Right renal cortex interstitium (tissue), 3 donors: ENCODE data around the gene HPS4. TPM values are rescaled to one million over a fixed set of nuclear protein-coding genes. Genes with fewer than 3 reads are reported as not detected.
A peak's percentile ranks its signal among the peaks of the same experiment; 100 is the strongest.
"Not testable (repeated sequence)": the region's sequence is repeated elsewhere in the genome, so short reads cannot be mapped to it uniquely, and the experiment has no call there.

Experiments
- DNase-seq, 3 donors: peaks; one replicate each; pipeline ENCODE4 v3.0.0-alpha.2; 2013; ENCODE audit warnings: low read depth in 3 of 3, low spot score in 2 of 3
- polyA plus RNA-seq, 3 donors: library from polyadenylated mRNA; unstranded; fragments of 120-200 nt; gene quantifications; one replicate each; pipeline ENCODE4 v1.2.1, GENCODE V29; 2013; ENCODE audit not compliant: insufficient read length in 3 of 3

The HPS4 gene
- polyA plus RNA-seq, 3 donors = 30.4 to 33.0 (median 31.4) TPM

DNA sequence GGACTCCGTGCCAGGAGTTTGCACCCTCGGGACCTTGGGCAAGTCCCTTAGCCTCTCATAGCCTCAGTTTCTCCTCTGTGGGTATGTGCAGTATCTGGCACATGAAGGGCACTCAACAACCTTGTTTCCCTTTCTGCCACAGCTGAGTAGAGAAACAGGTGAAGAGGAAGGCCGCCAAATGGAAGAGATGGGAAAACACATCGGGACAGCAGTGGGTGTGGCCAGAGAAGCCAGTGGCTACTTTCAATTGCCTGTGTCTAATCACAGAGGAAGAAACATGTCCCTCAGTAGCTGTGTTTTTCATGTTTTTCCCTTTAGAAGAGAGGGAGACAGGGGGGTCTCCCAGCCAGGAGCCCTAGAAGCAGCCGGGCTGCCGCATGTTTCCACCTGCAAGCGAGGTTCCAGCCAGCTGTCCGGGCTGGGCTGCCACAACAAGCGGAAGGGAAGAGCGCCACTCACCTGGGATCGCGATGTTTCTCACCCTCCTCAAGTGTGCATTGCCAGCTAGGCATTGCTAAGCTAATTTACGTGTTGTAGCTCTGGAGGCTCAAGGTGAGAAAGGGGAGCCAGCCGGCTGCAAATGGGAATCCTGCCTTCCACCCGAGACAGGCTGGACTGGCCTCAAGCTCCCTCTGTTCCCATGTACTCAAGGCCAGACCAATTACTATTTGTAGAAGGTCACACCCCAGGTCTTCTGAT lies 37.9 kb downstream of the HPS4 start:
- no peak for DNase-seq

DNA sequence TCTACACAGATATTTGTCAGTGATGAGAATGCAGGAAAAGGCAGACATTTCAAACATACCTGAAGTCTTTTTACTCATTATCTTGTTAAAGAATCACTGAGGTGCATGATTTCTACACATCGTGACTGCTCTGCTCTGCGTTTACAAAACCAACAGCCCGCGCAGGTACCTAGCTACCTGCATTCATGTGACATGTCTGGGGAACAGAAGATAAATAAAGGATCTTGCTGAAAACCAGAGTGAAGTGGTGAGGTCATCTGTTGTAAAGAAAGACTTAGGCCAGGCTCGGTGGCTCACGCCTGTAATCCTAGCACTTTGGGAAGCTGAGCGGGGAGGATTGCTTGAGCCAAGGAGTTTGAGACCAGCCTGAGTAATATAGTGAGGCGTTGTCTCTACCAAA lies 38.8 kb downstream of the HPS4 start:
- no peak for DNase-seq

DNA sequence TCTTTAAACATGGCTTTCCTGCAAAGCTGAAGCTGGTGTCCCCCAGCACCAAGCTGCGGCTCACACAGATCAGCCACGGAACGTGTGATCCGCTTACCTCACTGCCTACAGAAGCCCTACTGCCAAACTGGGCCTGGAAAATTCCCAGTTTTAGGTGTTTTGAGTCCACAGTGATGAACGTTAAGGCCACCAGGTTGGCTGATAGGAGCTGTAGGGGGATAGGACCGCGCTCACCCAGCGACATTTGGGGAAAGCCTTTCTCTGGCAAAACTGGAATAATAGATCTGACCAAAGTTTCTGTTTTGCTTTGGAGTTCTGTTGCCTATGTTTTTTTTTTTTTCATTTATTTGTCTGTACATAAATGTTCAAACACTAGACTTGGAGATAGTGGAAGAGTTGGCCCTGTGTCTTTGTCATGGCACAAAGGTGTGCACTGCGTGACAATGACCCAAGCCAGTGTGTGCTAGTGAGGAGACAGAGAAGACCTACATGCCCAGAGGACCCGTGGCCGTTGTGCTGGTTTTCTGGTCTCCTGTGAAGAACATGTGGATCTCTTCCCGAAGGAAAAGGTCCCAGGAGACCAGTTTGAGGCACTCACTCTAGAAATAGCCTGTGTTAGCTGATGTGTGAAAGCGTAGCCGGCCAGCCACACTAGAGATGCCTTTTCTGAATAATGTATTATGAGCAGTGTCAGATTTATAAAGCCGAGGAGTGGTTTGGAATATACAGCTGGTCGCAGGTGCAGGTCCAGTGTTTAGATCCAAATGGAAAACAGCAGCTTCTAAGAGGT lies 39.5 kb downstream of the HPS4 start:
- no peak for DNase-seq

DNA sequence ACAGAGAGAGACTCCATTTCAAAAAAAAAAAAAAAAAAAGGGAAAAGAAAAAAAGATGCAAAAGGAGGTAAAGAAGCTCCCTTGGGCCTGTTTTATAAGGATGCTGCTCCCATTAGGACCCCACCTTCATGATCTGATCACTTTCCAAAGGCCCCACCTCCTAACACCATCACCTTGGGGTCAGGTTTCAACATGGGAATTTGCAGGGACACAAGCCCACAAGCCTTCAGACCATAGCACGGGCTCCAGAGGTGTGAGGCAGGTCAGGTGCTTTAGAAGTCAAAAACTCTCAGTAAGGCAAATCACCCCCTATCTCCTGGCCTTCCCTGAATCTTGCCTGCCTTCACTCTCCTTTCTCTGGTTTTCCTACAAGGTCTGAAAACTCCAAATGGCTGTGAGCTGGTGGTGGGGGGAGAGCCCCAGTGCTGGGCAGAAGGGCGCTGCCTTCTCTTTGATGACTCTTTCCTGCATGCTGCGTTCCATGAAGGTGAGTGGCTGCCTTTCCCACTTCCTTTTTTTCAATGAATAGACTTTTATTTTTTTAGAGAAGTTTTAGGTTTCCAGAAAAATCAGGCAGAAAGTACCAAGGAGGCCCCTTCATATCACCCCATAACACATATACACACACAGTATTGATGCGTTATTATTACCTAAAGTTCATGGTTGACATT lies 41.4 kb downstream of the HPS4 start:
- DNase-seq = no peak

DNA sequence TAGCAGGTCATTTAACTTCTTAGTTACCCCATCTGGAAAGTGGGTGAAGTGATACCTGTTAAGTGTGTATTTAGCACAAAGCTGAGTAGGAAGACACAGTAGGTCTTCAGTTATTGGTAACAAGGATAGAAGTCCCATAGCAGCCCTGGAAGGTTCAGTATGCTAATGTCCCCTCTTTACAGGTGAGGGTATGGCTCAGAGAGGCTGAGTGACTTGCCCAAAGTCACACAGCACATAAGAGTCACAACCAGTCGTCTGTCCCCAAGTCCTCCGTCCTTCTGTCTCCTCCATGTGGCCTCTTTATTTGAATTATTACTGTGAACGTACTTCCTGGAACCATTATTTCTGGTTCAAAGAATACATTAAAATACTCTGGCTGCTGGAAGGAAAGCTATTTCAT lies 44.0 kb downstream of the HPS4 start:
- DNase-seq = no peak

DNA sequence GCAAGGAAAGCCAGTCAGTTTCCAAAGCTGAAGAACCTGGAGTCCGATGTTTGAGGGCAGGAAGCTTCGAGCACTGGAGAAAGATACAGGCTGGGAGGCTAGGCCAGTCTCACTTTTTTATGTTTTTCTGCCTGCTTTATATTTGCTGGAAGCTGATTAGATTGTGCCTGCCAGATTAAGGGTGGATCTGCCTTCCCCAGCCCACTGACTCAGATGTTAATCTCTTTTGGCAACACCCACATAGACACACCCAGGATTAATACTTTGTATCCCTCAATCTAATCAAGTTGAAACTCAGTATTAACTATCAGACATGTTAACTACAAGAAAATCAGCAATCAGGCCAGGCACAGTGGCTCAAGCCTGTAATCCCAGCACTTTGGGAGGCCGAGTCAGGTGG lies 44.8 kb downstream of the HPS4 start:
- not testable (repeated sequence) for DNase-seq

DNA sequence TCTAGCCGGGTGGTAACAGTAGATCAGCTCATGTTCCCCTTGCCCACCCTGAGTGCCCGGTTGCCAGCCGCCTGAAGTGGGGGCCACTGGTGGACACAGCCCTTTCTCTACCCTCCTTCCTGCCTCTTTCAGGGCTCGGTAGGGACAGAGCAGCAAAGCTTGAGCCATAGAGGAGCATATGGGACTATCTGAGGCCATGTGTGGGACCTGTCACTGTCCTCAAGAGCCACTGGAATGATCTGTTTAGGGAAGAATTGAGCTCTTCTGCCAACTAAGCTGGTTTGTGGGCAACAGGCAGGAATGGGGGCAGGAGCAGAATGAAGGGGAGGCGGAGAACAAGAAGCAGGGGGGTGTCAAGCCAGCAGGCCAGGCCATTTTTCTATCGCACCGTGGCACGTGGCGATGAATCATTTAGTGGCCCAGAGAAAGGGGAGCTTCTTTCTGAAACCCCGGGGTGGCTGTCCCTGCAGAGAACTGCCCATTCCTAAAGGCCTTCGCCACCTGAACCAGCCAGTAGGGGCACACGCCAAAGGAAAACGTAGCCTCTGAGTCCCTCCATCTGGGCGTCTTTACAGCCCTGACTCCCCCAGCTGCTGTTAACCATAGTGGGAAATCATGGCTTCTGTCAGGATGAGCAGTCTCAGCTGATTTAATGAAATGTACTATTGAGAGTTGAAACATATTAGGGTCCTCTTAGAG lies 45.7 kb downstream of the HPS4 start:
- DNase-seq = no peak

DNA sequence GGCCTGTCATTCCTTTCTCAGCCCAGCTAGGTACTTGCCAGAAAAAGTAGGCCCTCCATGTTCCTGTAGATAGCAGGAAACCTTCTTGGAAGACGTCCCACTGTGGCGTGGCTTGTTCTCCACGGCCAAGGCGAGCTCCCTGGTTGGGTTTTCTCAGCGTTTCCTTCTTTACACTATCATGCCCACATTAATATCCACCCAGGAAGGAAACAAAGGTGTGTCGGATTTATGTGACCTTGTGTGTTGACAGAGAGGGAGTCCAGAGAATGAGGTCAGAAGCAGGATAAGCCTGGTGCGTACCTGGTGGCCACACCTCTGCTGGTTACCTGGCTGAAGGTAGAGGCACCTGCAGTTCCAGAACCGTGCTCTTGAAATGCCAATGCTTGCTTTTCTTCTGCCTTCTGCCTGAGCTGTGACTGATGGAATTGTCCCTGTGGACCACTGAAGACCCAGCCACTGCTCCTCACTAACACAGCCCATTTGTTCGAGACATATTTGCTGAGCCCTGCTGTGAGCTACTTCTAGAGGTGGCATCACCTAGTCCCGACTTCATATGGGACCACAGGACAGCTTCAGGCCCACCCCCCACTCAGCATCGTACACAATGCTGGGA lies 46.6 kb downstream of the HPS4 start:
- DNase-seq = no peak

DNA sequence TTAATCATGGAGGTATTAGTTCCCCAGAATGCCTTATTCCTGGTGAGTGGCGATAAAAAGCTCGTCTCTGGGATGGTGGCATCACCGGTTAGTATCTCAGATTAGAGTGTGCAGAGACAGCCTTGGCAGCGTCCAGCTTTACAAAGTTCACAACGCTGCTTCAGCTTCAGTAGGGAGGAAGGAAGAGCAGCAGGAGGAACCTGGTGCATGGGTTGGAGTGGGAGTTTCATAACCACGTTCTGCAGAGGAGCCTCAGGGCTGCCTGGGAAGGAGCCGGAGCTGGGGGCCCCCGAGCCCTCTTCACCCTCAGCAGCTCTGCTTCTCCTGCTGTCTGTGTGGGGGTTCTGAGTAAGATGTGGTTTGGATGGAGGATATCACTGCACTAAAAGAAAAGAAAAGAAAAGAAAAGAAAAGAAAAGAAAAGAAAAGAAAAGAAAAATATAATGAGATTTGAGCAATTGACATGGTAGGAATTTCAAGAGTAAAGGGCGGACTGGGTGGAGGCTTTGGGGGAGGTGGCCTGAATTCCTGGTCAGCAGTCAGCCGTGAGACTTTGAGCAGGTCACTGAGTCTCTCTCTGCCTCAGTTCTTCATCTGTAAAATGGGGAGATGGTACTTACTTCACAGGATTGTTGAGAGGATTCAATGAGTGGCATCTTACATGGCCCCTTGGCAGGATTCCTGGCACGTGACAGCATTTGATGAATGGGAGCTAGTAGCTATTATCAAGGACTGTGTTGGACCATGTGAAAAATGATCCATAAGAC lies 48.1 kb downstream of the HPS4 start:
- DNase-seq = no peak

DNA sequence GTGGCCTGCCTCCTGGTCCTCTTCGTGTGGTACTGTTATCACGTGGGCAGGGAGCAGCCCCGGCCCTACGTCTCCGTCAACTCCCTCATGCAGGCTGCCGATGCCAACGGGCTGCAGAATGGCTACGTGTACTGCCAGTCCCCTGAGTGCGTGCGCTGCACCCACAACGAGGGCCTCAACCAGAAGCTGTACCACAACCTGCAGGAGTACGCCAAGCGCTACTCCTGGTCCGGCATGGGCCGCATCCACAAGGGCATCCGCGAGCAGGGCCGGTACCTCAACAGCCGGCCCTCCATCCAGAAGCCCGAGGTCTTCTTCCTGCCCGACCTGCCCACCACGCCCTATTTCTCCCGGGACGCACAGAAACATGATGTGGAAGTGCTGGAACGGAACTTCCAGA lies 49.8 kb downstream of the HPS4 start:
- DNase-seq = no peak

DNA sequence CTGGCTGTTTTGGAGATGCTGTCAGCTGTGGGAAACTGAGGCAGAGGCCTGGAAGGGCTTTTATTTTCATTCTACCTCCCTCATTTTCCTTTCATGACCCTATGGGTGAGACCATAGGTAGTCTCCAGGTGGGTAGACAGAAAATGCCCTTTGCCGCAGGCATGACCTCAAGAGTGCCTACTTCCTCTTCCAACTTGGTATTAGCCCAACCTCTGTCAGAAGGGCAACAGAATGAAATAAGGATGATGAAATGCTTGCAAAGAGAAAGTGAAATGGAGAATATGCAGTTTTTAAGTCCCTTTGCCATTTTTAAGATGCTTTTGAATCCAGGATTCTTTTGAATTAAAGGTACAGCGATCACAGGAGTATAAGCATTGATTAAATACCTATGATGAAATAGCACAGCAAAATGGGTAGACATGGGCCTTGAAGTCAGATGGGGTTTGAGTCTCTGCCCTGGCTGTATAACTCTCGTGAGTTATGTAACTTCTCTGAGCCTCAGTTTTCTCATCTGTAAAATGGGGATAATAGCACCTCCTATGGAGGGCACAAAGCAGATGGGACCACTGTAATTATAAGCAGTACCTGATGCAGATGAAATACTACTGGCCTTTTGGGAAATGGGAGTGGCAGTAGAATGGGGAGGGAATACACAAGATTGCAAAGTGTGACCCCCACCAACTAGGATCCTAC lies 50.8 kb downstream of the HPS4 start:
- no peak for DNase-seq

DNA sequence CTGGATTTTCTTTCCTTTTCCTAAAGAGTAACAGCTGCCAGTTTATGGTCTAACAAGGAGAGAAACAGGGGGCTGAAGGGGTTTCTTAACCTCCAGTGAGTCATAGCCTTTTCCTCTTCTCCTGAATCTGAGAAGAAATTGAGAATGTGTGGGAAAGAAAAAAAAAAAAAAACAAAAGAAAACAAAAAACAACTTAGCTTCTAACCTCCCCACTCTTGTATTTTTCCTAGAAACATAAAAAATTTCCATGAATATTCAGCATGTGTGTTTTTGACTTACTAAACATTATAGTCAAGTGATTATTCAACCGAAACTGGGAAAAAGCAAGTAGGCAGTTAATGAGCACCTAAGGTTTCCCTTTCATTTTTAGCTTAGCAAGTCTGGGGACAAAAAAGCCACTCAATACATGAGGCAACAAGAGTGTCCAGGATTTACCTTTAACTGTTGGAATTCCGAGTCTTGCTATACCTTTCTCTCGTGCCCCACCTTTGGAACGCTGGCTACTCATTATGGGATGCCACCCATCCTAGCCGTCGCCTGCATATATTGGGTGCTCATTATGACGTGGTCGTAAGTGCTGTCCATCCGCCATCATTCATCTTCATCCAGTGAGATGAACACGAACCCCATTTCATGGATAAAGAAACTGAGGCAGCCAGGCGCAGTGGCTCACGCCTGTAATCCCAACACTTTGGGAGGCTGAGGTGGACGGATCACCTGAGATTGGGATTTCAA lies 52.2 kb downstream of the HPS4 start:
- DNase-seq = no peak

DNA sequence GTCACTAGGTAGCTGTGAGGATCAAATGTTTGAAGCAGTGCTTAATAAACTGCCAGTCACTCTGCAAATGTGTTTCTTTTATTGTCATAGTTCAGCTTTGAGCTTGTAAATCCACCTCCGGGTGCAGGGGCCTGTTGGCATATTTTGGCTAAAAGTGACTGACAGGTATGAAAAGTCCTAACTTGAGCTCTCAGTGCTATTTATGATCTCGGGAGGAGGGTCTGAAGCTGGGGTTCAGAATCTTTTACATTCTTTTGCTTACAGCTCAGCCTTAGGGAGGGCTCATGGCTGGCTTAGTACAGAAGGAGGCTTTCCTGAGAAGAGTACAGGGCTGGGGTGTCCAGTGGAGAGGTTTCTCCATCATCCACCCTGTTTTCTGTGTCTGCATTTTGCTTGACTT lies 53.0 kb downstream of the HPS4 start:
- no peak for DNase-seq

DNA sequence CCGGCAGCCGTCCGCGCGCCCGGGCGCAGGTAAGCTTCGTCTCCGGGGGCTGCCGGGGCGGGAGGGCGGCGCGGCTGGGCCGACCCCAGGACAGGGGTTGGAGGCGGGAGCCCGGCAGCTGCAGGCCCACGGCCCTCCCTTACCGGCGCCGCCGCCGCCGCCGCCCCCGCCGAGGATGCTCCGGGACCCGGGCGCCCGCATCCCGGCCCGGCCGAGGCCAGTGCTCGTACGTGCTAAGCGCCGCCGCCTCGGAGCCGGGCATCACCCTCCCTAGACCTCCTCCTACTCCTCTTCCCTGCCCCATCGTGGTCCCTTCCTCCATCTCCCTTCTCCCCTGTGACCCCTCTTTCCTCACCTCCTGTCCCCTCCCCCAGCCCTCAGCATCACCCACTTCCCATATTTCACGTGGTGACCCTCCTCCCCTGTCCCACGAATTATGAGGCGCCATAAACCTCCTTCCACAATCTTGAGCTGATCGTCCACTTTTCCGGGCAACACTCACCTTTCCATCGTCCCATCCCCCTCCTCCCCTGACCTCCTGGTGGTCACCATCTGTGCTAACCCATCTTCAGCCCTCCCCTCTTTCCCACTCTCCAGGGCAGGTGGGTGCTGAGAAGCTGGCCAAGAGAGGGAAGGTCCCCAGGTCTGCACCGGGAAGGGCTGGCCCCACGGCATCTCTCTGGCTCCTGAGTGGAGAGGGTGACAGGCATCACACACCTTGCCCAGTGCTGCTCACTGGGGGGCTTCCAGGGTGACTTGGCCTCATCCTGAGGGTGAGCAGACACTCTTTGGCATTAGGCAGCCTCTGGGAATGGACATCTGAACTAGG lies 53.9 kb downstream of the HPS4 start:
- DNase-seq = no peak

DNA sequence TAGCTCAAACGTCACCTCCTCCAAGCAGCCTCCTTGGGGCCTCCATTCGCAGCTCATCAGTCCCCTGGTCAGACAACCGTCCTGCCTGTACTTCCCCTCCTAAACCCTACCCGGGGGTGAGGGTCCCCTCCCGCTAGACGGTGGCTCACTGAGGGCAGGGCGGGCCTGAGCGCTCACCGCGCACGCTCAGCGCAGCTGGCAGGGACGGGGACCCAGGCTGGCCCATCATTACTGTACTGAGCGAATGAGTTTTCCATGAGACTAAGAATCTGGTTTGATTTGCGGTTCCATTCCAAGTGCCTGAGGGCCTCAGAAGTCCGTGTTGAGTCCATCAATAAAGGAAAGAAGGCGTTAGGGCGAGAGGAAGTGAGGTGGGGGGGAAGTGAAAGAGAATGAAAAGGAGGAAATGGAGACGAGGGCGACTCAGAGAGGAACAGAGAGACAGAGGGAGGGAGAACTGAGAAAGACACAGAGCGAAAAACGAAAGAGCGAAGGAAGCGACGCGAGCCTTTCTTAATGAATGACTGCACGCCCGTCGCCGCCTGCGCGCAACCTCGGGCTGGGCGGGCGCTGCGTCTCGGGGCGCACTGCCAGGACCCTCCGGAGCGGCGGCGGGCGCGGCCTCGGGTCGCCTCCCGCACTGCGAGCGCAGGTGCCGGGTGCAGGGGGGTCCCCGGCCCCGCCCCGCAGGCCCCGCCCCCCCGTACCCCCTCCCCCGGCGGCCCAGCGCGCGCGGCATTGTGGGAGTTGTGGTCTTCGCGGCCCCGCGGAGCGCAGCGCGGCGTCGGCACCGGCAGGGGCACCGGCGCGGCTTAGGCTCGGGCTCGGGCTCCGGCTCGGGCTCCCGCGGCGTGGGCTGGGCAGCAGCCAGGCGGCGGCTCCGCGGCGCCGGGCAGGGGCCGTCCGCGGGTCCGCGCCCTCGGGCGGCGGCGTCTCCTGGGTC lies 54.8 kb downstream of the HPS4 start, which contains the start of gene ASPHD2:
Gene ASPHD2, plus strand, starts transcription at position 746 of the 943 bp plus-strand sequence. CDS start 4,356 bp downstream, outside the sequence.
- DNase-seq = peak in 2 of 3 donors; percentile 33

DNA sequence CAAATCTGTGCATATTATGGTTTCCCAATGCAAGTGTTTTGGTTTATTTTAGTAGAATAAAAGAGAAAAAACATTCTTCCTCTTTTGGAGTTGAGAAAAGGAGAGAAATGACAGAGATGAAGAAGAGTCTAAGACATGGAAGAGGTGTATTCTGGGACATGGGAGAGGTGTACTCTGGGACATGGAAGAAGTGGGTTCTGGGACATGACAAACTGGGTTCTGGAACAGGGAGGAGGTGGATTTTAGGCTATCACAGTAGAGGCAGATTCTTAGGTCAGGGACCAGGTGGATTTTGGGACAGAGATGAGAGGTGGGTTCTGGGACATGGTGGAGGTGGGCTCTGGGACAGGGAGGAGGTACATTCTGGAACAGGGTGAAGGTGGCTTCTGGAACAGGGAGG lies 56.7 kb downstream of the HPS4 start:
- no peak for DNase-seq

DNA sequence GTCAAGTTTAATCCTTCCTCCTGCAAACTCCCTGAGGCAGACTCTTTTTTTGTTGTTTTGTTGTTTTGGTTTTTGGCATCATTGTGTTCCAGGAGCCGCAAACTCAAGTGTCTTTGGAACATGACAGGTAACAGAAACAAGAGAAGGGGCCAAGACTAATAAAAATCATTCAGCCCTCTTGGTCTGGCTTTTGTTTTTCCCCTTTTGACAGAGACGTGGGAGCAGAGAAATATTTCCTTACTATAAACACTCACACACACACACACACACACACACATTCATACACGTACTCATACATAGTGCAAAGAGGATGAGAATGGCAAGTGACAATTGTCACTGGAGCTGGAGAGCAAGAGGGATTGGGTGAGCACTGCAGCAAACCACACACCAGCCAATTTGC lies 65.0 kb downstream of the HPS4 start:
- DNase-seq = no peak
